ENCODE results near the gene MPL.

GRCh38 chr1:43387976-43388599, 50.5 kb downstream of the MPL start:
- no peak for TF ChIP-seq CTCF (IDR thresholded peaks at IDR 0.05; ENCODE audit: insufficient read depth, low read length, poor library complexity, severe bottlenecking)
- TF ChIP-seq EZH2phosphoT487 (conservative IDR thresholded peaks at IDR 0.05; ENCODE audit: low read length), result no peak

Measured in SU-DHL-6 (cell line).